HPDE6-E6E7 (cell line): Measurements from ENCODE around the gene SERGEF.
"Not testable (repeated sequence)": the region's sequence is repeated elsewhere in the genome, so short reads cannot be mapped to it uniquely, and the experiment has no call there.

Experiments used
- DNase-seq: peaks from one replicate; pipeline ENCODE4 v3.0.0; 2011; ENCODE audit warnings: missing footprints; ENCODE audit errors: extremely low spot score

The SERGEF gene

DNA sequence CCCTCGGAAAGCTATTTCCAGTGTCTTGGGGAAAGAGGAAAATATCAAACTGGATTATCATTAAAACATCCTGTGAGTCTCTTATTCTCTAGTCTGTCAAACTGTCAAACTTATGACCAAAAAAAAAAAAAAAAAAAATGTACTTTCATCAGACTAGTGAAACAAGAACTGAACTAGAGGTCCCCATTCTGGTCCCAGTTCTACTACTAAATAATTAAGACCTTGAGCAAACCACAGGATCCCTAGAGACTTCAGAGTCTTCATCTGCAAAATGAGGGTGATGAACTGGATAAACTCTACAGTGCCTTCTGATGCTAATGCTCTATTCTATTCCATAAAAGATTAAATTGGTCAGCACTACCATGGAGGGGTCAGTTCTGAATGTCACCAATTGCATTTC, 105.8 kb downstream of the SERGEF start:
- DNase-seq = no peak

DNA sequence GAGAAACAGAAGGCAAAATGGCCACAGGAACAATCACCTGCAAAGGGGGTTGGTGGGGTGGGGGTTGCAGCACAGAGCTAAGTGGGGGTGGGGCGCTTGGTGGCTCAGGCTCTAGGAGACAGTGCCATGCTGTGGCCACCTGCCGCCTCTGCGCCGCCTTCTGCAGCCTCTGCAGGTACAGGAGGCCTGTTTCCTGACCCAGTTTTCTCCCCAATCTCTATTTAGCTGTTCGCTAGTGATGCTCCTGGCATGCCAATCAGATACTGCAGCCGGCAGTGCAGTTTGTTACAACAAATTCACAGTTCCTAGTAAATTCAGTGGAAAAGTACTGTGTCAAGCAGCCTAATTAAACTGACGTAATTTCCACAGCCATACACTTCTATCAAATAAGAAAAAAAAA, 106.4 kb downstream of the SERGEF start:
- peak; percentile 4 for DNase-seq

DNA sequence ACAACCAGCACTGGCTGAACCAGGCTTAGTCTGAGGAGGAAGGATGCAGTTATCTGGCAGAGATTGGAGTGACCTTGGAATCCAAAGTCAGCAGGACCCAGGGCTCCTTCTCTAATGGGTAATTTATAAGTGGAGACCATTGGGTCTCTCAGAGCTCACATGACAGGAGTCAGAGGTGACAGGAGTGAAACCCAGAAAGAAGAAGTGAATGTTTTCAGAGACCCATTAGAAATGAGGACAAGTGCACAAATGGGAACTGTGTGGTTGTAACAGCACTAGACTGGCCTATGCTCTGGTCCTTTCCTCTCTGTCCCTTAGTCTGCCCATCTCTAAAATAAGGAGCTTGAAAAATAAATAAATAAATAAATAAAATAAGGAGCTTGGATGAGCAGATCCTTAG, 107.4 kb downstream of the SERGEF start:
- DNase-seq = no peak

DNA sequence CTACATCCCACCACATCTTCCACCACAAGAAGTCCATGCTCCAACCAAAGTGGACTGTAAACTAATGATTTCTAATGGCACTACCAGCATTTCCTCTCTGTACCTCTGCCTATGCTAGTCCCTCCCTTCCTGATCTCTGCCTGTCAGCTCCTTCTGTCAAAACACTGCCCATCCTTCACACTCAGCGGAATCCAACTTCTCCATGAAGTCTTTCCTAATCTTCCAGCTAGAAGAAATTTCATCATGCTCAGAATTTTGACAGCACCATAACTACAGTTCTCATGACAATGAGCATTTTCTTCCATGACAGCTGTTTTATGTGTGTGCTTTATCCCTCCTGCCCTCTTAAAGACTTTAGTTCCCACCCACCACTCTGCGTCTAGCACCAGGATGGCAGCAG, 111.4 kb downstream of the SERGEF start:
- DNase-seq = no peak

DNA sequence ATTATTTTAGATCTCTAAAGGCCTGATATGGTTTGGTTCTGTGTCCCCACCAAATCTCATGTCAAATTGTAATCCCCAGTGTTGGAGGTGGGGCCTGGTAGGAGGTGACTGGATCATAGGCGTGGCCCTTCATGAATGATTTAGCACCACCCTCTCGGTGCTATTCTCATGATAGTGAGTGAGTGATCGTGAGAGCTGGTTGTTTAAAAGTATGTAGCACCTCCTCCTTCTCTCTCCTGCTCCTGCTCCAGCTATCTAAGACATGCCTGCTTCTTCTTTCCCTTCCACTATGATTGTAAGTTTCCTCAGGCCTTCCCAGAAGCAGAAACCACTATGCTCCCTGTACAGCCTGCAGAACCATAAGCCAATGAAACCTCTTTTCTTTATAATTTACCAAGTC, 114.1 kb downstream of the SERGEF start:
- DNase-seq = no peak

DNA sequence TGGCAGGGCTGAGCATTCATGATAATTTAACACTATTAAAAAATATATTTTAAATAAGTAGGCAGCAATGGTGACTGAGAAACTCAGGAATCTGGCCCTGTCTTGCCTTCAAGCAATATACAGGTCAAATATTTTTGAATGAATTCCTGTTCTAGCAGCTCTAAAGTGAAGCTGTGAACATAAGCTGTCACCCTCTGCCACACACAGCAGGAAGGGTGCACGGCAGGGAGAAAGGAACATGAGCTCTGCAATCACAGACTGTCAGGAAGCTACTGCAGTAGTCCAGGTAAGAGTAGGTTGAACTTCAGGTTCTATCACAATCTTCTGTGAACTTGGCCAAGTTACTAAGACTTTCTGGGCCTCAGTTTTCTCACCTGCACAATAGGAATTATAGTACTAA, 114.8 kb downstream of the SERGEF start:
- no peak for DNase-seq

DNA sequence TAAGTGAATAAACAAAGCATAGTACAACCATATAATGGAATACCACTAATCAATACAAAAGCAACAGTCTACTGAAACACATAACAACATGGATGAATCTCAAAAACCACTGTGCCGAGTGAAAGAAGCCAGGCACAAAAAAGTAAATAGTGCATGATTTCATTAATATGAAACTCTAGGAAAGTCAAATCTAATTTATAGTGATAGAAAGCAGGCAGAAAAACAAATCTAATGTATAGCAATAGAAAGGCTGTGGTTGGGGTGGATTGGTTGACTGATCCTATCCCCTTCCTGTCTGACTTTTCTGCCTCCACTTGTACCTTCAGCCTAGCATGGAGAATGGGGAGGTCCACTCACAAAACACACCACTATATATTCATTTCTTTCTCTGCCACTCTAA, 115.4 kb downstream of the SERGEF start:
- DNase-seq = no peak

DNA sequence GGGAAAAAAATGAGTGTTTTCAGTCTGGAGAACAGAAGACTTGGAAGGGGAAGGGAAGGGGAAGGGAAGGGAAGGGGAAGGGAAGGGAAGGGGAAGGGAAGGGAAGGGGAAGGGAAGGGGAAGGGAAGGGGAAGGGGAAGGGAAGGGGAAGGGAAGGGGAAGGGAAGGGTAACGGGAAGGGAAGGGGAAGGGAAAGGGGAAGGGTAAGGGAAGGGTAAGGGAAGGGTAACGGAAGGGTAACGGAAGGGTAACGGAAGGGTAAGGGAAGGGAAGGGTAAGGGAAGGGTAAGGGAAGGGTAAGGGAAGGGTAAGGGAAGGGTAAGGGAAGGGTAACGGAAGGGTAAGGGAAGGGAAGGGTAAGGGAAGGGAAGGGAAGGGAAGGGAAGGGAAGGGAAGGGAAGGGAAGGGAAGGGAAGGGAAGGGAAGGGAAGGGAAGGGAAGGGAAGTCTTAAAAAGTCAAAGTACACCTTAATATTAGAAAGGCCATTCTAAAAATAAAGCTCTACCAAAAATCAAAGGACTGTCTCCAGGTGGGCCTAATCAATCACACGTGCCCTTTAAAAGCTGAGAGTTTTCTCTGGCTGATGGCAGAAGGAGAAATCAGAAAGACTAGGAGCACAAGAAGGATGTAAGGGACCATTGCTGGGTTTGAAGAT, 116.2 kb downstream of the SERGEF start:
- not testable (repeated sequence) for DNase-seq

DNA sequence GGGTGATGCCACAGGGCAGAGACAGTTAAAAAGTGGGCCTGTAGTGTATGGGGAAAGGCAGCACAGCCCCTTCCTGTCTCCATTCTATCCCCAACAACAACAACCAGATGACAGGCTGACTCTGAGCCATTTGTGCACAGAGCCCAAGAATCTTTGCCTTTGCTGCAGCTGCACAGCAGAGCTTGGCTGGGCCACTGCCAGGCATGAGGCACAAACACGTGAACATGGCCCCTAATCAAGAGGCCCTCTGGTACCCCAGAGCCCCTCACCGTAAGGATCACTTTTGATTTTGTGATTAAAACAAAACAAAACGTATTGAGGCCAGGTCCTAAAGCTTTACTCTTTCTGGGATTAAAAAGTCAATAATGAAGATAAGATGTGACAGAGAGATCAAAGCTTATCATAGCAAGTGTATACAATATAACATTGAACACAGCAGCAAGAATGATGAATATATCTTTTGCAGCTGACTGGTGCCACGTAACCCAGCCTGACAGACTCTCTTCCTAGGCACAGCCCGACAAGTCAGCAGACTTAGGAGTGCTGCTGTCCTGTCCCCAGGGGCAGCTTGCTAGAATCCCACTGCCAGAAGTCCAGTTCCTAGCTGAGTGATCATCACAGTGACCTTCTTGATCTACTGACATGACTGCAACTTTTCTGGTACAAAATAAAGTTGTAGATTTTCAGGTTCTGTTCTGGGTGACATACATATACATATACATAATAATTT, 117.8 kb downstream of the SERGEF start:
- DNase-seq = no peak

DNA sequence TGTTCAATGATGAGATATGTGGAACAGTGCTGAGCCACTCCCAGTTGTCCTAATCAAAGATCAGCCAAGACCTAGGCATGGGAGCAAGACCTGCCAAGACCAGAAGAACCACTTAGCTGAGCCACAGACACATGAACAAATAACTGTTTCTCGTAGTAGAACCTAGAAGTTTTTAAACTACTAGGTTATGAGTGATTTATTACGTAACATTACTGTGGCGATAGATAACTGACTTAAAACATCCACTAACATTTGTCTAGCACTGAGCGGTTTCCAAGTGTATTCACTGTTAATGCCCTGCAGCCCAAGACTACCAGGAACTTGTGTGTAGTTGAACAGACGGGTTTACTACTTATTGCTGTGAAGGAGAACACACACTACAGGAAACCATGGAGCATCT, 120.4 kb downstream of the SERGEF start:
- DNase-seq = no peak

DNA sequence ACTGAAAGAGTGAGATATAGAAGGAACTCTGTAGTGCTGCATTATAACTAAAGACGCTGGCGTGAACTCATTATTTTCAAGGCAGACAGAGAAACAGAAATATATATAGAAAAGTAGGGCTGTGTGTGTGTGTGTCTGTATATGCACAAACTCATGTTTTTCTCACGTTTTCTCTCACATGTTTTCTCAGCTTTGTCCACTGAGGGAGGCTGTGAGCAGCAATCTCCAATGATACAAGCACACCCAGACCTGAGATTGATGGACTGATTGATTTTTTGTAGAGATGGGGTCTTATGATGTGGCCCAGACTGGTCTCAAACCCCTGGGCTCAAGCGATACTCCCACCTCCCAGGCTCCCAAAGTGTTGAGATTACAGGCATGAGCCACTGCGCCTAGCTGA, 122.5 kb downstream of the SERGEF start:
- DNase-seq = no peak

DNA sequence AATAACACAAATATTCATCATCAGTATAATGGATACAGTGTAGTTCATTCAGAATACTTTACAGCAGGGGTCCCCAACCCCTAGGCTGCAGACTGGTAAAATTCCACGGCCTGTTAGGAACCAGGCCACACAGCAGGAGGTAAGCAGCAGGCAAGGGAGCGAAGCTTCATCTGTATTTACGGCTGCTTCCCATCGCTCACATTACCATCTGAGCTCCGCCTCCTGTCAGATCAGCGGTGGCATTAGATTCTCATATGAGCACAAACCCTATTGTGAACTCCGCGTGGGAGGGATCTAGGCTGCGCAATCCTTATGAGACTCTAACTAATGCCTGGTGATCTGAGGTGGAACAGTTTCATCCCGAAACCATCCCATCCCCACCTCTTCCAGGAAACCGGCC, 125.1 kb downstream of the SERGEF start:
- DNase-seq = no peak

DNA sequence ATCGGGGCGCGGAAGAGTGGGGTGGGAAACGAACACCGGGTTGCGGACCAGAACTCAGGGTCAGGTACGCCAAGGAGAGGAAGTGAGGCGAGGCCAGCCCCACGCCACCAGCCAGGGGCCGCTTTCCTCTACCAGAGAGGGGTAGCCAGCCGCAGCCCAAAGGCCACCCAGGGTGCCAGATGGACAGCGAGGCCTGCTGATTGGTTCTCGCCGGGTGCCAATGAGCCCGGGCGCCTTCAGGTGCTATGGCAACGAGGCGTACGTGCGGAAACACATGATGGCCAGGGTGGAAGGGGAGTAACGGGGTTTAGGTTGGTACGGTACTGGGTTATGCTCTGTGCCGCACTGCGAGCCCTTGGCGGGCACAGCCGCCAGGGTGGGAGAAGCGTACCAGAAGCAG, 128.9 kb downstream of the SERGEF start:
- no peak for DNase-seq

DNA sequence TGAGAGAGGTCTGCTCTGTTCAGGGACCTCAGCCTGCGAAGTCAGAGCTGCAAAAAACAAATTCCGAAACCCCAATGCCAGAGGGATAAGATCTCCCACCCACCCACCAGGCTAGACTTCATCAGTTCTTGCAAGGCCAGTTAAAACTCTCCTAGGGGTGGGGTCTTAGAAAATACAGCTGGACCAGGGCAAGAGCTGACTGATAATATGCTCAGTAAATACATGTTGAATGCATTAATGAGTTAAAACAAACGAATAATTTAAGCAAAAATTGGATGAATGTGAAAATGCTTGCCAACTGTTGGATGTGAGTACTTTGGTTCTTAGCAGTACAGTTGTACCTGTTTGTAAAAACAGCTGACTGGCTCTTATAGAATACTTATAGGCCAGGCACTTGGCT, 129.8 kb downstream of the SERGEF start:
- no peak for DNase-seq

DNA sequence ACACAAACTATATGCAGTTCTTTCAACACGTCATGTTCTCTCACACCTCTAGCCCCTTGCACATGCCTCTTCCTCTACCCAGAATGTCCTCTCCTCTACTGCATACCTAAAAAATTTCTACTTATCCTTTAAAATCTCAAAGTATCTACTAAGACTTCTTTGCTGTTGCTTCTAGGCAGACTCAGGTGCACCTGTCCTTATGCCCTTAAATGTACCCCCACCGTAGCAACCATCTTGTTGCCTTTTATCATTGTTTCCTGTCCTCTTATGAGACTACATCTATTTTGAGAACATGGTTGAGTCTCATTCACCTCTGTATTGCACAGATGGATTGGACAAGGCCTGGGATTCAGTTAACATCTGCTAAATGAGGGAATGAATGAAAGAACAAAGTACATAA, 134.1 kb downstream of the SERGEF start:
- no peak for DNase-seq

DNA sequence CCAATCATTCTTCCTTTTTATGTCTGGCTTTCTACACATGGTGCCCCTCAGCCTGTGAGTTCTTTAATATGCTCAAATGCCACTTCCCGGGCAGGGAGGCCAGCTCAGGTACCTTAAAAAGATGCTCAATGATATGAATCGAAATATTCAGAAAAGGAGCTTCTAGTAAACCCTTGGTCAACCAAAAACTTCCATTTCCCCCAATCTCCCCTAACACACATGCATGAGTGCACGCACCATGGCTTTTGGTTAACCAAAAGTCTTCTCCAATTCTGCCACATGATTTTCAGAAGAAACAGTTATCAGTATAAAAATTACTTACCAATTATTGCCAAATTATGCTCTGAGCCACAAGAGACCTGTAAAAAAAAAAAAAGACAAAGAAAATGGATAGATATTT, 135.0 kb downstream of the SERGEF start:
- DNase-seq = no peak

DNA sequence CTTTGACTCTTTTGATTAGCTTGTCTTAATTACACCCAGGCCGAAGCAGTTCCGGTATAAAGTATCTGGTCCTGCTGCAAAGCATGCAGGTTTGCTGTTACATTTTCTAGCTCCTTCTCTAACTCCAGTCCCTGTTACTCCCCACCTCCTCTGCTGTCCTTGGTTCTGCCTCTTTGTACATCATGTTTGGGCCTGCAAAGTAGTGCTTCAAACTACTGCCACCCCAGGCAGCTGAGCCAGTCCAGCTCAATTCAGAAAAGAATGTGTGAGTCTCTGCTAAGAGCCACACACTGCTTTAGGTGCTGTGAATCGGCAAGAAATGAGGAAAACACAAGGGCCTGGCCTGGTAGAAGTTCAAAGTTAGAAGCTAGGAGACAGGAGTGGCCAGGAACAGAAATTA, 136.0 kb downstream of the SERGEF start:
- DNase-seq = no peak

DNA sequence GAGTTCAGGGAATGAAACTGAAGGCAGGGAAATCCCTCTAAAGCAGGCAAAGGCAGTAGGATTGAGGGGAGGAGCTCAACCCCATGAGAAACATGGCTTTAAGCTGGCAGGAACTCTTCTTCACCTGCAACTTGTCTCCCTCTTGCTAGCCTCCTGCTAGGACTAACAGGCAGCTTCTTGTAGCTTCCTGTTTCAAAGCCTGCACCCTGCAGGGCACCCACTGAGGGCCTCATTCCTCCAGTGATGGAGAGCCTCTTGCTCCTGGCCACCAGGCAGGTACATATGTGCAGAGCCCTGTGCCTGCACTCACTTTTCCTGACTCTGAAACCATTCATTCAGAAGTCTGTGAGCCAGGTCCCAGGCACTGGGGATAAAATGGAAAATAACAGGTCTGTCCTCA, 137.0 kb downstream of the SERGEF start:
- DNase-seq = no peak

DNA sequence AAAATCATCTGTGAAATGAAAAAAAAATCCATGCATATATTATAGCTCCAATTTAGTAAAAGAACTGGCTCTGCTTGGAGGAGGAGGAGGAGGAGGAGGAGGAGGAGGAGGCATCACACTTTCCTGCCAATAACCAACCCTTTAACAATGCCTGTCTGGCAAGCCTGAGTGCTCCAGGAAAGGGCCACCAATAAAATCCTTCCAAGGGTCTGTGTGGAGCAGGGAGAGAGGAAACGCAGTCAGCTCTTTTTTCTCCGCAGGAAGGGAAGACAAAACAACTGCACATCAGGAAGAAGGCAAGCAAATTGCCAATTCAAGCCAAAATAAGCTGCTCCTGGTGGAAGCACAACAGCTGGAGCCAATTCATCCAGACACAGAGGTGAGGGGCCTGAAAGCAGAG, 139.3 kb downstream of the SERGEF start:
- no peak for DNase-seq

DNA sequence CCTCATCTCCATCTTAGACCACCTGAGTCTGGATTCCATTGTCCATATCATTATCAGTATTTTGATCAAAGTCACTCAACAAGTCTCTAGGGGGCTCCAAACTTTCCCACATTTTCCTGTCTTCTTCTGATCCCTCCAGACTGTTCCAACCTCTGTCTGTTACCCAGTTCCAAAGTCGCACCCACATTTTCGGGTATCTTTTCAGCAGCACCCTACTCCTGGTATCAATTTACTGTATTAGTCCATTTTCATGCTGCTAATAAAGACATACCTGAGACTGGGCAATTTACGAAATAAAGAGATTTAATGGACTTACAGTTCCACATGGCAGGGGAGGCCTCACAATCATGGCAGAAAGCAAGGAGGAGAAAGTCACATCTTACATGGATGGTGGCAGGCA, 144.4 kb downstream of the SERGEF start:
- DNase-seq = not testable (repeated sequence)

DNA sequence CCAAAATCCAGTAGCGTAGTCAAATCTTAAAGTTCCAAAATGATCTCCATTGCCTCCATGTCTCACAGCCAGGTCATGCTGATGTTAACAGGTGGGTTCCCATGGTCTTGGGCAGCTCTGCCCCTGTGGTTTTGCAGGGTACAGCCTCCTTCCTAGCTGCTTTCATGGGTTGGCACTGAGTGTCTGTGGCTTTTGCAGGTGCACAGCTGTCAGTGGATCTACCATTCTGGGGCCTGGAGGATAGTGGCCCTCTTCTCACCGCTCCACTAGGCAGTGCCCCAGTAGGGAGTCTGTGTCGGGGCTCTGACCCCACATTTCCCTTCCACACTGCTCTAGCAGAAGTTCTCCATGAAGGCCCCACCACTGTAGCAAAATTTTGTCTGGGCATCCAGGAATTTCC, 145.5 kb downstream of the SERGEF start:
- DNase-seq = no peak

DNA sequence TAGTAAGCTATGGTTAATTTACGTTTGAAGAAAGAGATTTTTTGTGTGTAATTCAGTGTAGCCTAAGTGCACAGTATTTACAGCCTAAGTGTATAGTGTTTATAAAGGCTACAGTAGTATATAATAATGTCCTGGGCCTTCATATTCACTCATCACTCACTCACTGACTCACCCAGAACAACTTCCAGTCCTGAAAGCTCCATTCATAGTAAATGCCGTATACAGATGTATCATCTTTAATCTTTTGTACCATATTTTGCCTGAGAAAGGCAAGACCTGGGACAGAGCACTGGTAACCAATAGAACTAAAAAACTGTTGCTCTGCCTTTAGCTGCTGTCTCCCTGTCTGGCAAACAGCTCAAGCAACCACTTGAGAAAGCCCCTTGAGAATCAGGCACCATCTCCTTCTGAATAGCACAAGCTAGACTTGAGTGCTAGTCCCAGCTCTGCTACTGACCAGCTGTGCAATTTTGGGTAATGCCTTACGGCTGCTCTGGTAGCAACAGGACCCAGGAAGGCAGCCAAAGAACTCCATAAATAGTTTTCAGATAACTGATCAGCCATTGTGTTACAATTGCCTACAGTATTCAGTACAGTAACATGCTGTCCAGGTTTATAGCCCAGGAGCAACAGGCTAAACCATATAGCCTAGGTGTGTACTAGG, 146.9 kb downstream of the SERGEF start:
- DNase-seq = no peak

DNA sequence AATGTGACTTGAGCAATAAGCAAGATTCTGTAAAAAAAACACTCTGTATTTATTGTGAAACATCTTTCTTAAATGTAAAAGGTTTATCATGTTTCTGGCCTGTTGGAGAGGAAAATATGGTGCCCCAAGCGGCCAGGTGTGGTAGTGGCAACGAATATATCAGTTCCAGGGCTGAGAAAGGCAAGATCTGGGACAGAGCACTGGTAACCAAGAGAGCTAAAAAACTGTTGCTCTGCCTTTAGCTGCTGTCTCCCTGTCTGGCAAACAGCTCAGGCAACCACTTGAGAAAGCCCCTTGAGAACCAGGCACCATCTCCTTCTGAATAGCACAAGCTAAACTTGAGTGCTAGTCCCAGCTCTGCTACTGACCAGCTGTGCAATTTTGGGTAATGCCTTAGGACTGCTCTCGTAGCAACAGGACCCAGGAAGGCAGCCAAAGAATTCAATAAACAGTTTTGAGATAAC, 148.3 kb downstream of the SERGEF start:
- DNase-seq = no peak
